GM18517 (cell line): ENCODE results near the gene NINJ1.

Experiments
- ATAC-seq: cut with Tn5 transposase; IDR thresholded peaks from one replicate; pipeline ENCODE4 v1.9.1; 2021; ENCODE audit warnings: mild to moderate bottlenecking, moderate library complexity; ENCODE audit not compliant: unreplicated experiment

NINJ1 gene

GRCh38 chr9:93133681-93134014 lies 403 bp downstream of the NINJ1 start:
- ATAC-seq: no peak

- peak; percentile 43 for ATAC-seq
These were observed 938 bp downstream of the NINJ1 start for GRCh38 chr9:93132946-93133680.

GRCh38 chr9:93132287-93132927 lies 1.6 kb downstream of the NINJ1 start:
- no peak for ATAC-seq

GRCh38 chr9:93131599-93132286 lies 2.3 kb downstream of the NINJ1 start:
- ATAC-seq: no peak

- ATAC-seq: no peak
These were observed 3.1 kb downstream of the NINJ1 start for GRCh38 chr9:93130861-93131481.

GRCh38 chr9:93129691-93130500 lies 4.2 kb downstream of the NINJ1 start:
- no peak for ATAC-seq

- ATAC-seq: no peak
These were observed 4.8 kb downstream of the NINJ1 start for GRCh38 chr9:93129286-93129685.

- ATAC-seq: no peak
These were observed 5.3 kb downstream of the NINJ1 start for GRCh38 chr9:93128715-93129224.

GRCh38 chr9:93128011-93128714 lies 5.9 kb downstream of the NINJ1 start:
- no peak for ATAC-seq

- no peak for ATAC-seq
These were observed 6.6 kb downstream of the NINJ1 start for GRCh38 chr9:93127395-93127911.

- no peak for ATAC-seq
These were observed 7.2 kb downstream of the NINJ1 start for GRCh38 chr9:93126825-93127368.

GRCh38 chr9:93126151-93126781 lies 7.8 kb downstream of the NINJ1 start:
- ATAC-seq: no peak

GRCh38 chr9:93125331-93125894 lies 8.6 kb downstream of the NINJ1 start:
- no peak for ATAC-seq

- no peak for ATAC-seq
These were observed 9.3 kb downstream of the NINJ1 start for GRCh38 chr9:93124793-93125192.

GRCh38 chr9:93123561-93124283 lies 10.3 kb downstream of the NINJ1 start:
- ATAC-seq: no peak

GRCh38 chr9:93122721-93123221 lies 11.3 kb downstream of the NINJ1 start:
- no peak for ATAC-seq

GRCh38 chr9:93121316-93122241 lies 12.5 kb downstream of the NINJ1 start:
- ATAC-seq: no peak
